SU-DHL-6 (cell line): Measurements from ENCODE around the gene DOCK10.

Experiments used
- H2AFZ ChIP-seq: fragments of 200-600 bp; sonication (generic); 2 replicates; pipeline ENCODE4 v1.6.1; 2014; ENCODE audit warnings: low read depth, mild to moderate bottlenecking, moderate library complexity, mixed read lengths, antibody characterized with exemption, low read length; ENCODE audit not compliant: severe bottlenecking
- H3F3A ChIP-seq: fragments of 200-600 bp; shearing (Covaris generic); 2 replicates; pipeline ENCODE4 v1.6.0; 2016; ENCODE audit warnings: antibody characterized with exemption, mild to moderate bottlenecking; ENCODE audit not compliant: insufficient read depth
- H3K27ac ChIP-seq: fragments of 200-600 bp; sonication (generic); 2 replicates; pipeline ENCODE4 v1.5.1; 2016; ENCODE audit warnings: low read depth, mild to moderate bottlenecking, low read length, moderate library complexity, mixed read lengths
- H3K27me3 ChIP-seq: fragments of 200-600 bp; sonication (generic), shearing (Covaris generic); 2 replicates; pipeline ENCODE4 v1.6.0; 2014; ENCODE audit warnings: mild to moderate bottlenecking, low read length
- H3K36me3 ChIP-seq: fragments of 200-600 bp; sonication (generic); 2 replicates; pipeline ENCODE4 v1.6.1; 2014; ENCODE audit warnings: mild to moderate bottlenecking, low read length, mixed read lengths
- H3K4me2 ChIP-seq: fragments of 300-600, 200-600 bp; shearing (Covaris generic), sonication (generic); 2 replicates; pipeline ENCODE4 v1.6.0; 2014; ENCODE audit warnings: low read length, low read depth, mild to moderate bottlenecking; ENCODE audit not compliant: poor library complexity, severe bottlenecking
- H3K4me3 ChIP-seq: fragments of 200-600 bp; sonication (generic); 2 replicates; pipeline ENCODE4 v1.5.1; 2014; ENCODE audit warnings: antibody characterized with exemption, low read length, mild to moderate bottlenecking, mixed read lengths; ENCODE audit not compliant: insufficient read depth, poor library complexity, severe bottlenecking
- H3K79me2 ChIP-seq: fragments of 200-600 bp; sonication (generic); 2 replicates; pipeline ENCODE4 v1.6.1; 2014; ENCODE audit warnings: mild to moderate bottlenecking, low read length, moderate library complexity; ENCODE audit not compliant: insufficient read depth
- H3K9ac ChIP-seq: fragments of 200-600 bp; sonication (generic); 2 replicates; pipeline ENCODE4 v1.7.0; 2014; ENCODE audit warnings: mild to moderate bottlenecking, low read length
- H3K9me2 ChIP-seq: fragments of 200-600 bp; sonication (generic); replicated peaks from 2 replicates; pipeline ENCODE4 v1.6.1; 2014; ENCODE audit warnings: low read length; ENCODE audit not compliant: insufficient read depth
- H3K9me3 ChIP-seq: fragments of 200-600 bp; sonication (generic); 2 replicates; pipeline ENCODE4 v1.6.1; 2014; ENCODE audit warnings: low read length, mixed read lengths; ENCODE audit not compliant: insufficient read depth
- H4K20me1 ChIP-seq: fragments of 200-600 bp; sonication (generic); 2 replicates; pipeline ENCODE4 v1.6.1; 2014; ENCODE audit warnings: low read depth, mild to moderate bottlenecking, antibody characterized with exemption, low read length, moderate library complexity, mixed read lengths
- CTCF ChIP-seq: fragments of 200-600 bp; sonication (generic); IDR thresholded peaks from one replicate; pipeline ENCODE4 v1.5.1; 2017; ENCODE audit warnings: antibody characterized with exemption, mild to moderate bottlenecking, low read length, moderate library complexity; ENCODE audit not compliant: insufficient read depth, poor library complexity, severe bottlenecking
- EZH2phosphoT487 ChIP-seq: fragments of 200-600 bp; sonication (generic), shearing (Covaris generic); conservative IDR thresholded peaks from 2 replicates; pipeline ENCODE4 v1.6.1; 2018; ENCODE audit warnings: mild to moderate bottlenecking, antibody characterized with exemption, low read length, moderate library complexity, mixed read lengths

Gene DOCK10

GRCh38 chr2:224987733-224988132 lies 54.5 kb downstream of the DOCK10 start:
- no peaks in the 10 kb centered on the region for H3K9me3 ChIP-seq
- H3K36me3 ChIP-seq = no peaks in the 10 kb centered on the region
- H3K27me3 ChIP-seq = no peaks in the 10 kb centered on the region
- no peaks in the 10 kb centered on the region for H4K20me1 ChIP-seq
- no peak overlapping the region for H3K27ac ChIP-seq
- H3K9me2 ChIP-seq = no peaks in the 10 kb centered on the region
- H3K4me3 ChIP-seq = no peak overlapping the region
- H3K4me2 ChIP-seq = no peak overlapping the region
- no peaks in the 10 kb centered on the region for H3F3A ChIP-seq
- H2AFZ ChIP-seq = no peak overlapping the region
- no peaks in the 10 kb centered on the region for H3K79me2 ChIP-seq
- no peak for TF ChIP-seq CTCF
- no peak for TF ChIP-seq EZH2phosphoT487
- no peak overlapping the region for H3K9ac ChIP-seq

GRCh38 chr2:224986477-224986876 lies 55.8 kb downstream of the DOCK10 start:
- TF ChIP-seq CTCF (no peak), EZH2phosphoT487 (no peak)
- H3K4me3 ChIP-seq = no peak overlapping the region
- no peak overlapping the region for H2AFZ ChIP-seq
- no peak overlapping the region for H3K9ac ChIP-seq
- no peaks in the 10 kb centered on the region for H3K27me3 ChIP-seq
- H3F3A ChIP-seq = no peaks in the 10 kb centered on the region
- no peak overlapping the region for H3K27ac ChIP-seq
- H3K4me2 ChIP-seq = no peak overlapping the region
- no peaks in the 10 kb centered on the region for H3K9me3 ChIP-seq
- no peaks in the 10 kb centered on the region for H3K36me3 ChIP-seq
- no peaks in the 10 kb centered on the region for H3K79me2 ChIP-seq
- H3K9me2 ChIP-seq = no peaks in the 10 kb centered on the region
- H4K20me1 ChIP-seq = no peaks in the 10 kb centered on the region

GRCh38 chr2:224984637-224985036 lies 57.6 kb downstream of the DOCK10 start:
- Histone ChIP-seq H3K79me2 (no peaks in the 10 kb centered on the region), H2AFZ (no peak overlapping the region), H3K9ac (no peak overlapping the region), H3F3A (no peaks in the 10 kb centered on the region), H3K36me3 (no peaks in the 10 kb centered on the region), H3K27me3 (no peaks in the 10 kb centered on the region), H3K9me2 (no peaks in the 10 kb centered on the region), H3K27ac (no peak overlapping the region), H3K9me3 (no peaks in the 10 kb centered on the region), H4K20me1 (no peaks in the 10 kb centered on the region), H3K4me2 (no peak overlapping the region), H3K4me3 (no peak overlapping the region)
- TF ChIP-seq EZH2phosphoT487 = no peak

- Histone ChIP-seq H3K79me2 (no peaks in the 10 kb centered on the region), H3K27me3 (no peaks in the 10 kb centered on the region), H2AFZ (no peak overlapping the region)
These were observed 58.3 kb downstream of the DOCK10 start for GRCh38 chr2:224983712-224984554.

More at GRCh38 chr2:224983712-224984554, 58.3 kb downstream of the DOCK10 start:
- H3K9me2 ChIP-seq = no peaks in the 10 kb centered on the region
- no peak overlapping the region for H3K27ac ChIP-seq
- no peak overlapping the region for H3K9ac ChIP-seq
- no peaks in the 10 kb centered on the region for H3K36me3 ChIP-seq
- H3K4me2 ChIP-seq = no peak overlapping the region
- no peaks in the 10 kb centered on the region for H3K9me3 ChIP-seq
- no peak overlapping the region for H3K4me3 ChIP-seq
- no peaks in the 10 kb centered on the region for H4K20me1 ChIP-seq
- no peaks in the 10 kb centered on the region for H3F3A ChIP-seq
- TF ChIP-seq CTCF (no peak), EZH2phosphoT487 (no peak)
